D341Med (cell line): Measurements from ENCODE around the gene PTGDS.

Source experiments
- DNase-seq: peaks from one replicate; pipeline ENCODE4 v3.0.0; 2012; ENCODE audit warnings: low spot score

The PTGDS gene

GRCh38 chr9:136946228-136947027, 30.9 kb upstream of the PTGDS start:
- no peak for DNase-seq

DNA sequence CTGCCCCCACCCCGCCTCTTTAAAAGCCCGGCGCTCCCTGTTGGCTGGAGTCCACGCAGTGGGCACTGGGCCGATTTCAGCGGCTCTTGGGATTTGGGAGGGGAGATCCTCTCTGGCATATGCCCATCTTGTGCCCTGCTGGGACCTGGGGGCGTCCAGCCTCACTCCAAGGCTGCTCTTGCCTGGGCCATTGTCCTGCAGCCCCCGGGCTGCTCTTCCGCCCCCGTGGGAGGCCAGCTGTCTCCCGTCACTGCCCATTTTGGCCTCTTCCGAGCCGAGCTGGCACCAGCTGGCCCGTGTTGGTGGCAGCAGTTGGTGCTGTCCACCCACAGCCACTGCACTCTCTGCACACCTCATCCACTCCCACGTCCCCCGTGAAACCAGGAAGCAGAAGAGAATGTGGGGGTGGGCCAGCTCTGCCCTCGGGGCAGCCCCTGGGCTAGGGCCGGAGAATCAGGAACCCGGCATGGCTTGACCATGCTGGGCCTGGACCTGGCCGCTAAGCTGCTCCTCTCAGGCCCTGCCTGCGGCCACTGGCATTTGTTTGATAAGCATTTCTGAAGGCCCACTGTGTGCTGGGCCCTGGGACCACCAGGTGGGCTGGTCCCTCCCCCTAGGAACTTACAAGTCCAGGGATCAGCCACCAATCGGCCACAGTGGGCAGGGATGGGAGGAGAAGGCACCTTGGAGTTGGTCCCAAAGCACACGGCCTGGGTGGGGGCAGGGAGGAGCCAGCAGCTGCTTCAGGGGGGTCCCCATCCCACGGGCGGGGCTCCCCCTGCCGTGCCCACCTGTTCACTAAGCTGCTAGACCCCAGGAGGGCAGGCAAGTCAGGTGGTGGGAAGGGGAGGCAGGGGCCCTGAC, 30.0 kb upstream of the PTGDS start:
- DNase-seq, result no peak

GRCh38 chr9:136947955-136948510, 29.3 kb upstream of the PTGDS start:
- no peak for DNase-seq

- no peak for DNase-seq
These were observed 28.0 kb upstream of the PTGDS start for GRCh38 chr9:136949239-136949816.

GRCh38 chr9:136949817-136950655, 27.3 kb upstream of the PTGDS start:
- peak; percentile 99 for DNase-seq

DNA sequence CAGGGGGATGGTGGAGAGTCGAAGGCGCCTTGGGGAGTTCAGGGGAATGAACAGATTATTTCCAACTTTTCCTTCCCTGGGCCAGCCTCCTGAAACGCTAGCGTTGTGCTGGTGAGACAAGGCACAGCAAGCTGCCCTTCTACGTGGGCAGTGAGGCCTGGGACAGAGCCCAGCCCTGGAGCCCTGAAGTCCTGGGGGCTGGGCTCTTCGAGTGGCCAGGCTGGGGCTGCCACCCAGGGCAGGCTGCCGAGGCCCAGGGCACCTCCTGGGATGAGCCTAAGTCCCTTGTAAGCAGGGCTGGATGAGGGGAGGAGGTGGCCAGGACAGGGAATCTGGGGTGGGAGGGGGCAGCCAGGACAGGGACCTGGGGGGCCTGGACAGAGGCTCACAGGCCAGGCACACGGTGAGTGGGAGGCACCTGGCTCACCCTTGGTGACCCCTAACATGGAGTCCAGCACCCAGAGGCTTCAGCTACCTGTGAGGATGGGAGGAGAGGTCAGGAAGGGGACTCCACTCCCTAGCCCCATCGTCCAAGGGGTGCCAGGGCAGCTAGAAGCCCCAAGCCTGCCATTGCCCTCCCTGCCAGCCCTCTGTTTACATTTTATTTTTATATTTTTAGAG, 26.5 kb upstream of the PTGDS start:
- DNase-seq, result no peak

DNA sequence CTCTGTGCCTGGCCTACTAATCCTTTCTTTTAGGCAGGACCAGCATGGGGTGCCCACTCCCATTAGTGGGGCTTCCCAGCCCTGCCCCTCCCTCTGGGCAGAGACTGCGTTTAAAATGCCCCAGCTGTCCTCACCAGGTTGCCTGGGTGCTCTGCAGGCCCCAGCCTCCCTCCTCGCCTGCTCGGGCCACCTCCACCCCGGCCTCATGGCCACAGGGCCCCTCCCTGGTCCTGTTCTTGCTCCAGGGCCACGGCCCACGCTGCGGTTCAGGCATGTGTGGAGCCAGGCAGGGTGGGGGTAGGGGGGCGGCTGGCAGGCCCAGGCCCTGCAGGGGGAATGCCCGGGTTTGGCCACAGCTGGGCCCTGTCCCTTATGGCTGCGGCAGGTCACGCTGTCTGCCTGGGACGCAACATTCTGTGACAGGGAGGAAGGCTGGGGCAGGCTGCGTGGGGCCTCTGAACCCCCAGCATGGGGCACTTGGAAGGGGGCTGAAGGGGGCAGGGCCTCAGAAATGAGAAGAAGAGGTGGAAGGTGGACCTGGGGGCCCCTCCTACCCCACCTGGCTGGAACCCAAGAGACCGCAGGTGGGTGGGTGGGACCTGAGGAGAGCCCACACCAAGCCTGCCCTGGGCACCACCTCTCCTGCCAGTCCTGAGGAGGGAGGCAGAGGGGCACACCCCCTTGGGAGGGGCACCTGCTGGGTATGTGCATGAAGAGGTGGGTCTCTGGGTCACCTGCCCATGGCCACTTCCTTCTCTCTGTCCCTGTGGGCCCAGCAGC, 25.6 kb upstream of the PTGDS start, which contains the start of gene LCN12:
Gene LCN12, plus strand, starts transcription at position 733 of the 780 bp plus-strand sequence. CDS start 55 bp downstream, outside the sequence.
- DNase-seq, result no peak

- DNase-seq, result no peak
These were observed 24.9 kb upstream of the PTGDS start for GRCh38 chr9:136952321-136952850.

DNA sequence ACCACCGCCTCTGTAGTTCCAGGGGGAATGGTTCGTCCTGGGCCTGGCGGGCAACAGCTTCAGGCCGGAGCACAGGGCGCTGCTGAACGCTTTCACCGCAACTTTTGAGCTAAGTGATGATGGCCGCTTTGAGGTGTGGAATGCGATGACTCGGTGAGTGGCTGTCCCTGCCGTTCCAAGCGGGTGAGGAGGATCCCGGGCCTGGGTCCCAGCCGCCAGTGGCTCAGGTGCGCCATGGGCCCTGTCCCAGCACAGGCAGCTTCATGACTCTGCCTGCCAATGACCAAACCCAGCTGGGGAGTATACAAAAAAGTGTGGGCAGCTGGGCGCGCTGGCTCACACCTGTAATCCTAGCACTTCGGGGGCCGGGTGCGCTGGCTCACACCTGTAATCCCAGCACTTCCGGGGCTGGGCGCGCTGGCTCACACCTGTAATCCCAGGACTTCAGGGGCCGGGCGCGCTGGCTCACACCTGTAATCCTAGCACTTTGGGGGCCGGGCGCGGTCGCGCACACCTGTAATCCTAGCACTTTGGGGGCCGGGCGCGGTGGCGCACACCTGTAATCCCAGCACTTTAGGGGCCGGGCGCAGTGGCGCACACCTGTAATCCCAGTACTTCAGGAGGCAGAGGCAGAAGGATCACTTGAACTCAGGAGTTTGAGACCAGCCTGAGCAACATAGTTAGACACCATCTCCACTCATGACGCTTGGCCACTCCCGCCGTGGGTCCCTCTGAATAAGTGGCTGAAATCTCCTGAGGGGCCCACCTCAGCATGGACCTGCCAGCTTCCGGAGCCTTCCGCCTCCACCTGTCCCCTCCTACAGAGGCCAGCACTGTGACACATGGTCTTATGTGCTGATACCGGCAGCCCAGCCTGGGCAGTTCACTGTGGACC, 24.2 kb upstream of the PTGDS start:
- no peak for DNase-seq

DNA sequence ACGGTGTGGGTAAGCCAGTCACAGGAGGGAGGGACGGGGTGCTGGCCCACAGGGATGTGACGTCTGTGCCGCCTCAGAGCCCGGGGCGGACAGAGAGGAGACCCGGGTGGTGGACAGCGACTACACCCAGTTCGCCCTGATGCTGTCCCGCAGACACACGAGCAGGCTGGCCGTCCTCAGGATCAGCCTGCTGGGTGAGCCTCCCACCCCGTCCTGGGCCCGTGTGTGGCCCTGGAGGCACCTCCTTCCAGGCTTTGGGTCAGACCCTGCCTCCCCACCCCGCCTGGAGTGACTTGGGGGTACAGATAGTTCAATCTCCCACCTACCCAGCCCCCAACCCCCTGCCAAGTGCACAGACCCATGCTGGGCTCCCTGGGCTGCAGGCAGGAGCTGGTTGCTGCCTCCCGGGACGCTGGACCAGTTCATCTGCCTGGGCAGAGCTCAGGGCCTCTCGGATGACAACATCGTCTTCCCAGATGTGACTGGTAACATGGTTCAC, 23.5 kb upstream of the PTGDS start:
- no peak for DNase-seq

DNA sequence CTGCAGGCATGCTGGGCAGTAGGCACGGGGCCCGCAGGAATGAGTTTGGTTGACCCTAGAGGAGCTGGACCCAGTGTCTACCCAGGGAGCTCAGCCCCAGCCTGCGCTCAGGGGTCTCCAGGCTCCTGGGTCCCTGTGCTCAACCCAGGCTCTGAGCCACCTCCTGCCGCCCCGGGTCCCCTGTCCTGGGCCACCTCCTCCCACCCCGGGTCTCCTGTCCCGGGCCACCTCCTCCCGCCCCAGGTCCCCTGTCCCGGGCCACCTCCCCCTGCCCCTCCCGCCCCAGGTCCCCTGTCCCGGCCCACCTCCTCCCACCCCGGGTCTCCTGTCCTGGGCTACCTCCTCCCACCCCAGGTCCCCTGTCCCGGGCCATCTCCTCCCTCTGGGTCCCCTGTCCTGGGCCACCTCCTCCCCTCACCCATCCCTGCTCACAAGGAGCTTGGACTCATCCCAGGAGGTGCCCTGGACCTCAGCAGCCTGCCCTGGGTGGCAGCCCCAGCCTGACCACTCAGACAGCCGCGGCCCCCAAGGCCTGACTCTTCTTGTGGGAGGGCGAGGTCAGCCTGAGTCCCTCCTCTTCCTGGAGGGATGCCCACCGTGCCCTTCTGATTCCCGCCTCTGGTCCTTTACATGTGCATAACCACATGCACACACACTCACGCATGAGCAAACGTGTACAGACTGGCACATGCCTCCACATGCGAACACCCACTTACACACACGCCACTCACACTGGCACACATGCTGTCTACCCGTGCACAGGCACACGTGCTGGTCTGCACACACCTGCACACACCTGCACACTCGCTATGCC, 22.8 kb upstream of the PTGDS start:
- no peak for DNase-seq

DNA sequence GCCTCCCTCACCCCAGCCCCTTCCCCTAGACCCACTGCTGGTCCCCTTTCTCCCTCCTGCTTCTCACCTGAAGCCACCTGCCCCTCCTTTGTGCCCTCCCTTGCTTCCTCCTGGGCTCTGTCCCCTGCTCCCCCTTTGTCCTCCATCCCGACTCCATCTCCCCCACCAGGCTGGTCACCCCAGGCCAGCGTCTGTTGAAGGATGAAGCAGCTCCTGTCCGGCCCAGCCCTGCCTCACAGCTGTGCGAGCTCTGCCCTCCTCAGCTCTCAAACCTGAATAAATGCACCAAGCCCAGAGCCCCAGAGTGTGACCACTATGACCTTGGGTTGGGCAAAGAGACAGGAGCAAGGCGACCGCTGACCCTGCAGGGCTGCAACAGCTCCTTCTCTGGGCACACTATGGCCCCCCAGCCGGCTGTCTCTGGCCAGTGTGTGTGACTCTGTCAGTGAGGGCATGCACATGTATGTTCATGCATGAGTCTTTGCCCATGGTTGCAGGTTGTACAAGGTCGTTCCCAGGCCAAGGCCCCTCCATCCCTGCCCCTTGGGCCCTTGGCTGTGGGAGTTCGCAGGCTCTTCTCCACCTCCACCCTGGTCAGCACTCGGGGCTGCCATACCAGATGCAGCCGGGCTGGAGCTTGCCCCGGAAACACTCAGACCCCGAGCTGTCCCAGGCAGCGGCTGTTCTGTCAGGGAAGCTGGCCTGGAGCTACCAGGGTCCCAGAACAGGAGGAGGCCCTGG, 21.9 kb upstream of the PTGDS start:
- DNase-seq, result no peak

- DNase-seq, result no peak
These were observed 21.4 kb upstream of the PTGDS start for GRCh38 chr9:136955943-136956335.

- DNase-seq, result no peak
These were observed 20.7 kb upstream of the PTGDS start for GRCh38 chr9:136956604-136957003.

DNA sequence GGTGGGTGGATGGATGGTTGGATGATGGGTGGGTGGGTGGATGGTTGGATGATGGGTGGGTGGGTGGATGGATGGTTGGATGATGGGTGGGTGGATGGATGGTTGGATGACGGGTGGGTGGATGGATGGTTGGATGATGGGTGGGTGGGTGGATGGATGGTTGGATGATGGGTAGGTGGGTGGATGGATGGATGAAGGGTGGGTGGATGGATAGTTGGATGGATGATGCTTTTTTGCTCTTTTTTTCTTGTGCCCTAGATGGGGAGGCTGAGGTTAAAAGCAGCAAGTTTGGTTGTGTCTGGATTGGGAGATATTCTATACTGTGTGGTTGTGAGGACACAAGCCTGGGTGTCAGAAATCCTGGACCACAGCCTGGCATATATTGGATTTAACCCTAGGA, 19.8 kb upstream of the PTGDS start:
- DNase-seq, result no peak

DNA sequence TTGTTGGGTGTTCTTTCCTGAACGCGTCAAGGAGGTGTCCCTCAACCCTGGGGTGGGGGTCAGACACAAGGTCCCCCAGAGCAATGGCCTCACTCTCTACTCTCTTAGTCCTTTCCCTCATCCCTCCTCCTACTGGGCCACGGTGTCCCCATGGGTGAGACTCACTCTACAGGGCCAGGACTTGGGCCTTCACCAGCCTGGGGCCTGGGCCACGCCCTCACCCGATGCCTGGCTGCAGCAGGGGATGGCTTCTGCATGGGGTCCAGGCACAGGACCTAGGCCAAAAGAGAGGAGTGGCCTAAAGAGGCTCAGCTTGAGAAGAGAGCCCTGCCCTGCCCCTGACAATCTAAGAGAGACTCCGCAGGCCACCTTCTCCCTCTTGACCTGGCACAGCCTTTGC, 19.4 kb upstream of the PTGDS start:
- no peak for DNase-seq

- DNase-seq, result no peak
These were observed 18.8 kb upstream of the PTGDS start for GRCh38 chr9:136958473-136958872.
